IPS-18a (cell line): ENCODE results near the gene UCP2.

ENCODE experiments used
- H3K27ac ChIP-seq: one replicate; pipeline ENCODE4 v1.5.1; 2013; ENCODE audit warnings: low read length
- H3K27me3 ChIP-seq: one replicate; pipeline ENCODE4 v1.6.1; 2013; ENCODE audit warnings: mild to moderate bottlenecking, low read length; ENCODE audit not compliant: control insufficient read depth, insufficient read depth
- H3K36me3 ChIP-seq: one replicate; pipeline ENCODE4 v1.6.1; 2013; ENCODE audit warnings: low read depth, low read length; ENCODE audit not compliant: control insufficient read depth
- H3K4me1 ChIP-seq: one replicate; pipeline ENCODE4 v1.6.1; 2013; ENCODE audit warnings: low read depth, low read length; ENCODE audit not compliant: control insufficient read depth
- H3K4me3 ChIP-seq: one replicate; pipeline ENCODE4 v1.5.1; 2013; ENCODE audit warnings: low read length
- H3K9ac ChIP-seq: one replicate; pipeline ENCODE4 v1.6.1; 2013; ENCODE audit warnings: mild to moderate bottlenecking, low read length, moderate library complexity
- H3K9me3 ChIP-seq: one replicate; pipeline ENCODE4 v1.6.1; 2013; ENCODE audit warnings: low read depth, low read length; ENCODE audit not compliant: control insufficient read depth

Gene UCP2

GRCh38 chr11:73982595-73982989 lies at the start of gene UCP2:
Gene UCP2 (minus strand): TSS chr11:73982843. CDS start chr11:73978378, 4,465 bp downstream.
- H3K27ac ChIP-seq, result peak within 1 kb of the TSS; percentile 65
- H3K4me3 ChIP-seq, result peak within 1 kb of the TSS; percentile 92
- peak within 1 kb of the TSS; percentile 80 for H3K9ac ChIP-seq
- H3K27me3 ChIP-seq, result no peaks in the 10 kb centered on the region
- H3K4me1 ChIP-seq, result peaks cover 23% of the 10 kb centered on the region
- no peaks in the 10 kb centered on the region for H3K9me3 ChIP-seq
- H3K36me3 ChIP-seq, result peaks cover 30% of the 10 kb centered on the region

DNA sequence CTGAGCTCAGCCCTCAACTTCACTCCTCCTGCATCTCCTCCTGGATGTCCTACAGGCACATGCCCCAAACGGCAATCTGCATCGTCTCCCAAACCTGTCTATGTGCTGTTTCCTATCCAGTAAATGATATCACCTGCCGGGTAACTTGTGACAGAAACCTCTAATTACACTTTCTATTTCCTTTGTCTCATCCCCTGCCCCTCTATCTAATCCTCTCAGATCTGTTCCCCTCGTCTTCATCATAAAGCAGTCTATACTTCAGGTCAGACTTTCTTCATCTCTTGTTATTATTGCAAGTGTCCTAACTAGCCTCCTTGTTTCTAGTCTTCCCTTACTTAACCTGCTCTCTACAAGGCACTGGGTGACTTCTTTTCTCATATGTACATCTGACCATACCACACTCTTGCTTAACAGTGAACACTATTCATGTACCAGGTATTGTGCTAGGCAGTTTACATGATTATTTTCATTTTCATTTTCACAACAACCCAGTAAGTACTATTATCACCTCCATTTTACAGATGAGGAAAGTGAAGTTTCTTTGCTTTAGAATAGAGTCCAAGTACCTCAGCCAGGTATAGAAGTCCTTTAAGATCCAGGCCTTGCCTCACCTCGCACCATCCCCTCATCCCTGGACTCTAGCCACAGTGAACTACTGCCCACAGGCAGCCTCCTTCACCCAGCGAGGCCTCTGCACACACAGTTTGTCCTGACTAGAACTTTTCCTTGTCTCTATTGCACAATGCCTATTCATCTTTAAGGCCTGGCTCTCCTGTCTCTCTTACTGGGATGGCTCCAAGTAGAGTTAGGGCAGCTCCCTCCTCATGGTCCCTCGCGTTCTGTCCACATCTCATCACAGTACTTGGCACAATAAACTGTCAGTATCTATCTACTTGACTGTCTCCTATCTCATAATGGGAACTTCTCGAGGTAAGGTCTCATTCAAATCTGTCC lies 48.4 kb upstream of the UCP2 start:
- no peak overlapping the region for H3K27ac ChIP-seq
- H3K4me1 ChIP-seq, result no peaks in the 10 kb centered on the region
- no peak overlapping the region for H3K9ac ChIP-seq
- H3K9me3 ChIP-seq, result no peaks in the 10 kb centered on the region
- H3K4me3 ChIP-seq, result no peak overlapping the region
- H3K27me3 ChIP-seq, result no peaks in the 10 kb centered on the region
- H3K36me3 ChIP-seq, result peaks cover 23% of the 10 kb centered on the region

GRCh38 chr11:74025467-74026166 lies 43.0 kb upstream of the UCP2 start:
- Histone ChIP-seq H3K9ac (no peak overlapping the region), H3K4me3 (no peak overlapping the region), H3K9me3 (no peaks in the 10 kb centered on the region), H3K27ac (no peak overlapping the region), H3K4me1 (no peaks in the 10 kb centered on the region), H3K27me3 (no peaks in the 10 kb centered on the region), H3K36me3 (no peaks in the 10 kb centered on the region)

DNA sequence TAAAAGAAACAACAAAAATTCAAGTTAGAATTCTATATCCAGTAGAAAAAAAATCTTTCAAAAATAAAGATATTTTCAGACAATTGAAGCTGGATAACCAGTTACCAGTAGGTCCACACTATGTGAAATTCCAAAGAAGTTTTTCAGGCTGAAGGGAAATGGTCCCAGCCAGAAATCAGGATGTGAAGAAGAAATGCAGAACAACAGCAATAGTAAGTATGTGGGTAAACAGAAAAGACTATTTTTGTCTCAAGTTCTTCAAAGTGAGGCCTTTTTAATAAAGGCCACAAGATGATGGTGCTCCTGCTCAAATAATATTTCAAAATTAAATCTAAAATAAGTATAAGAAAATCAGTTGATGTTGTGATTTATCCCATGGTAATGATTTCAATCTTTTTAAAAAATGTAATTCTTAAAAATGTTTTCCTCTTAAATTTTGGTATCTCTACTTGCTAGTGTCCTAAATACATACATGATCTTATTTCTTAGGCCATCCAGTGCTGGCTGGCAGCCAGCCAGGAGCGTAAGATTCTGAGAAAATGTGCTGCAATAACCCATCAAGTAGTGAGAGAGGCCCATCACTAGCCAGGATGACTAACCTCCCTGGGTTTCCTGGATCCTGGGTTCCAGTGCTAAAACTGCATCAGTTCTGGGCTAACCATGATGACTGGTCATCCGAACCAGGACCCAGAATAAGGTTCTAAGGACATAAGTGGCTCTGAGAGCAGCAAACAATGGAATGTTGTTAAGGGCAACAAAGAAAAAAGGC lies 41.8 kb upstream of the UCP2 start:
- Histone ChIP-seq H3K9ac (no peak overlapping the region), H3K9me3 (no peaks in the 10 kb centered on the region), H3K27ac (no peak overlapping the region)

DNA sequence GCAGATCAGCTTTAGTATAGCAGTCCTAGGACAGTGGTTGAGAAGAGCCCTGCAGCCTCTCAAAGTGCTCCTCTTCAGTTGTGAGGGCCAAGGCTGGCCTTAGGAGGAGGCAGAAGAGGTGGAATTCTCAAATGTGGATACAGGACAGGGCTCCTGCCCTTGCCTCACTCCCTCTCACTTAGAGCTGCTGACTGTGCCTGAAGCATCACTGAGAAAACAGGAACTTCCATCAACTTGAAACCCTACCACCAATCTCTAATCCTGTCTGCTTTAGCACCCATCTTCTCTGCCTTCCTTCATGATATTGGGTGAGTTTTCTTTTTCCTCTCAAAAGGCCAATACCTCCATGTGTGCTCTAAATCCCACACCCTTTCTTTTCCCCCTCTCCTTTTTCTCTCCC lies 40.6 kb upstream of the UCP2 start:
- Histone ChIP-seq H3K36me3 (no peaks in the 10 kb centered on the region), H3K9ac (no peak overlapping the region), H3K4me1 (no peaks in the 10 kb centered on the region)

More for the DNA sequence above, 41.8 kb upstream of the UCP2 start:
- Histone ChIP-seq H3K27me3 (no peaks in the 10 kb centered on the region), H3K36me3 (no peaks in the 10 kb centered on the region), H3K4me3 (no peak overlapping the region), H3K4me1 (no peaks in the 10 kb centered on the region)

GRCh38 chr11:74022546-74022945 lies 39.9 kb upstream of the UCP2 start:
- H3K27ac ChIP-seq, result no peak overlapping the region
- H3K4me1 ChIP-seq, result no peaks in the 10 kb centered on the region
- H3K4me3 ChIP-seq, result no peak overlapping the region
- no peaks in the 10 kb centered on the region for H3K27me3 ChIP-seq
- H3K36me3 ChIP-seq, result no peaks in the 10 kb centered on the region
- H3K9me3 ChIP-seq, result no peaks in the 10 kb centered on the region
- H3K9ac ChIP-seq, result no peak overlapping the region

More for the DNA sequence above, 40.6 kb upstream of the UCP2 start:
- no peaks in the 10 kb centered on the region for H3K27me3 ChIP-seq
- no peak overlapping the region for H3K27ac ChIP-seq
- H3K9me3 ChIP-seq, result no peaks in the 10 kb centered on the region
- H3K4me3 ChIP-seq, result no peak overlapping the region

DNA sequence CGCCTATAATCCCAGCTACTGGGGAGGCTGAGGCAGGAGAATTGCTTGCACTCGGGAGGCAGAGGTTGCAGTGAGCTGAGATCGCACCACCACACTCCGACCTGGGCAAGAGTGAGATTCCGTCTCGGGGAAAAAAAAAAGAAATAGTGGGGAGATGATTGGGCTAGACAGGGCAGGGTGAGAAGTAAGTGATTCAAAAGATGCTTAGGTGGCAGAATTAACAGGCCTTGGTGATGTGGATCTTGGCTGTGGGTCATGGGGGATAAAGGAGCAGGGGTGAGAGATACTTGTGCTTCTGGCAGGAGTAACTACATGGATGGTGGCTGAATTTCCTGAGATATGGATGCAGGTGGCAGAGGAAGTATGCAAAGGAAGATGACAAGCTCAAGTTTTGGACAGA lies 39.4 kb upstream of the UCP2 start:
- no peak overlapping the region for H3K4me3 ChIP-seq
- no peak overlapping the region for H3K27ac ChIP-seq
- no peaks in the 10 kb centered on the region for H3K36me3 ChIP-seq
- H3K27me3 ChIP-seq, result no peaks in the 10 kb centered on the region
- no peaks in the 10 kb centered on the region for H3K4me1 ChIP-seq
- no peak overlapping the region for H3K9ac ChIP-seq
- H3K9me3 ChIP-seq, result no peaks in the 10 kb centered on the region

- no peaks in the 10 kb centered on the region for H3K4me1 ChIP-seq
- no peaks in the 10 kb centered on the region for H3K27me3 ChIP-seq
- no peaks in the 10 kb centered on the region for H3K9me3 ChIP-seq
- H3K9ac ChIP-seq, result no peak overlapping the region
- no peaks in the 10 kb centered on the region for H3K36me3 ChIP-seq
- no peak overlapping the region for H3K4me3 ChIP-seq
- H3K27ac ChIP-seq, result no peak overlapping the region
These were observed 37.9 kb upstream of the UCP2 start for GRCh38 chr11:74020539-74020938.

DNA sequence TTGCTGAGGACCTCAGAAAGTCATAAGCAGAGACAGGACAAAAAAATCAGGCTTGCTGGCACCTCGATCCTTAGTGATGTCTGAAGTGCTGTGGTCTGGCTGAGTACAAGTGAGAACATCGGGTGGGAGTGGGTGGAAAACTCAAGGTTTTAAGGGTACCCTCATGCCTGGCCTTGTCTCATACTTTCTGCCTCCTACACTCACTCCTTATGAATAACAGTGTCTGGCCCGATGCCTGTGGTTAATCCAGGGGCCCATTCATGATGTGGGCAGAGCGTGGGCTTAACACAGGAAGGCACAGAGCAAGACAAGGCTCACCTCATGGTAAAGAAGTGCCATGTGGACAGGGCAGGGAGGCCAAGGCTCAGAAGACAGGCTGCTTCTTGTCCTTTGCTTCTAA lies 37.2 kb upstream of the UCP2 start:
- no peaks in the 10 kb centered on the region for H3K36me3 ChIP-seq
- H3K27me3 ChIP-seq, result no peaks in the 10 kb centered on the region
- no peak overlapping the region for H3K9ac ChIP-seq
- no peaks in the 10 kb centered on the region for H3K4me1 ChIP-seq
- no peaks in the 10 kb centered on the region for H3K9me3 ChIP-seq
- H3K27ac ChIP-seq, result no peak overlapping the region
- H3K4me3 ChIP-seq, result no peak overlapping the region

GRCh38 chr11:74019104-74019738 lies 36.6 kb upstream of the UCP2 start:
- Histone ChIP-seq H3K27ac (no peak overlapping the region), H3K9me3 (no peaks in the 10 kb centered on the region), H3K27me3 (no peaks in the 10 kb centered on the region), H3K4me3 (no peak overlapping the region), H3K9ac (no peak overlapping the region), H3K4me1 (no peaks in the 10 kb centered on the region), H3K36me3 (no peaks in the 10 kb centered on the region)
